HEK293 (cell line): ENCODE data around the gene NUDT5.
A peak's percentile ranks its signal among the peaks of the same experiment; 100 is the strongest.

Experiments used
- BCL11A ChIP-seq: fragments of 450-650 bp; formaldehyde crosslinking; IDR thresholded peaks from 2 replicates; pipeline ENCODE4 v1.5.1; 2016; ENCODE audit warnings: low read depth, missing biosample characterization, missing genetic modification characterization
- FEZF1 ChIP-seq: fragments of 450-650 bp; formaldehyde crosslinking; IDR thresholded peaks from 2 replicates; pipeline ENCODE4 v1.5.1; 2016; ENCODE audit warnings: missing biosample characterization, missing genetic modification characterization
- GLIS1 ChIP-seq: fragments of 450-650 bp; formaldehyde crosslinking; IDR thresholded peaks from 2 replicates; pipeline ENCODE4 v1.5.1; 2016; ENCODE audit warnings: missing biosample characterization, missing genetic modification characterization
- GLIS2 ChIP-seq: fragments of 450-650 bp; formaldehyde crosslinking; IDR thresholded peaks from 2 replicates; pipeline ENCODE4 v1.5.1; 2016; ENCODE audit warnings: missing biosample characterization, missing genetic modification characterization
- HIC1 ChIP-seq: fragments of 450-650 bp; formaldehyde crosslinking; IDR thresholded peaks from 2 replicates; pipeline ENCODE4 v1.5.1; 2016; ENCODE audit warnings: missing biosample characterization, missing genetic modification characterization
- KLF8 ChIP-seq: fragments of 450-650 bp; formaldehyde crosslinking; IDR thresholded peaks from 2 replicates; pipeline ENCODE4 v1.5.1; 2016; ENCODE audit warnings: missing biosample characterization, missing genetic modification characterization
- OSR2 ChIP-seq: fragments of 450-650 bp; formaldehyde crosslinking; IDR thresholded peaks from 2 replicates; pipeline ENCODE4 v1.5.1; 2016; ENCODE audit warnings: missing biosample characterization, missing genetic modification characterization
- PATZ1 ChIP-seq: fragments of 450-650 bp; formaldehyde crosslinking; IDR thresholded peaks from 2 replicates; pipeline ENCODE4 v1.5.1; 2016; ENCODE audit warnings: missing biosample characterization, missing genetic modification characterization
- SP2 ChIP-seq: fragments of 450-650 bp; formaldehyde crosslinking; IDR thresholded peaks from 2 replicates; pipeline ENCODE4 v1.5.1; 2016; ENCODE audit warnings: missing biosample characterization, missing genetic modification characterization
- YY1 ChIP-seq: fragments of 450-650 bp; formaldehyde crosslinking; IDR thresholded peaks from 2 replicates; pipeline ENCODE4 v1.5.1; 2018; ENCODE audit warnings: missing biosample characterization, missing genetic modification characterization
- ZBTB48 ChIP-seq: fragments of 450-650 bp; formaldehyde crosslinking; IDR thresholded peaks from 2 replicates; pipeline ENCODE4 v1.5.1; 2016; ENCODE audit warnings: missing biosample characterization, missing genetic modification characterization
- ZBTB8A ChIP-seq: fragments of 450-650 bp; formaldehyde crosslinking; IDR thresholded peaks from 2 replicates; pipeline ENCODE4 v1.5.1; 2016; ENCODE audit warnings: missing biosample characterization, missing genetic modification characterization
- ZFP37 ChIP-seq: fragments of 450-650 bp; formaldehyde crosslinking; IDR thresholded peaks from 2 replicates; pipeline ENCODE4 v1.5.1; 2016; ENCODE audit warnings: missing biosample characterization, missing genetic modification characterization
- ZNF112 ChIP-seq: fragments of 450-650 bp; formaldehyde crosslinking; IDR thresholded peaks from 2 replicates; pipeline ENCODE4 v1.5.0; 2017; ENCODE audit warnings: missing biosample characterization, missing genetic modification characterization
- ZNF16 ChIP-seq: fragments of 450-650 bp; formaldehyde crosslinking; IDR thresholded peaks from 2 replicates; pipeline ENCODE4 v1.5.1; 2016; ENCODE audit warnings: low read depth, missing biosample characterization, missing genetic modification characterization
- ZNF174 ChIP-seq: fragments of 450-650 bp; formaldehyde crosslinking; IDR thresholded peaks from 2 replicates; pipeline ENCODE4 v1.5.0; 2017; ENCODE audit warnings: missing biosample characterization, mild to moderate bottlenecking, missing genetic modification characterization
- ZNF2 ChIP-seq: fragments of 450-650 bp; formaldehyde crosslinking; IDR thresholded peaks from 2 replicates; pipeline ENCODE4 v1.5.1; 2016; ENCODE audit warnings: missing biosample characterization, missing genetic modification characterization
- ZNF24 ChIP-seq: fragments of 450-650 bp; formaldehyde crosslinking; IDR thresholded peaks from 2 replicates; pipeline ENCODE4 v1.5.1; 2016; ENCODE audit warnings: missing biosample characterization, missing genetic modification characterization
- ZNF335 ChIP-seq: fragments of 450-650 bp; formaldehyde crosslinking; conservative IDR thresholded peaks from 2 replicates; pipeline ENCODE4 v1.5.1; 2016; ENCODE audit warnings: missing biosample characterization, missing genetic modification characterization
- ZNF362 ChIP-seq: fragments of 450-650 bp; formaldehyde crosslinking; IDR thresholded peaks from 2 replicates; pipeline ENCODE4 v1.5.1; 2016; ENCODE audit warnings: missing biosample characterization, missing genetic modification characterization
- ZNF391 ChIP-seq: fragments of 450-650 bp; formaldehyde crosslinking; IDR thresholded peaks from 2 replicates; pipeline ENCODE4 v1.5.1; 2016; ENCODE audit warnings: low read depth, missing biosample characterization, missing genetic modification characterization, borderline replicate concordance
- ZNF404 ChIP-seq: fragments of 450-650 bp; formaldehyde crosslinking; IDR thresholded peaks from 2 replicates; pipeline ENCODE4 v1.5.1; 2017; ENCODE audit warnings: missing biosample characterization, missing genetic modification characterization
- ZNF544 ChIP-seq: fragments of 450-650 bp; formaldehyde crosslinking; IDR thresholded peaks from 2 replicates; pipeline ENCODE4 v1.5.0; 2017; ENCODE audit warnings: missing biosample characterization, missing genetic modification characterization
- ZNF558 ChIP-seq: fragments of 450-650 bp; formaldehyde crosslinking; IDR thresholded peaks from 2 replicates; pipeline ENCODE4 v1.5.1; 2016; ENCODE audit warnings: missing biosample characterization, missing genetic modification characterization
- ZNF660 ChIP-seq: fragments of 450-650 bp; IDR thresholded peaks from 2 replicates; pipeline ENCODE4 v1.5.1; 2018; ENCODE audit warnings: missing biosample characterization, mild to moderate bottlenecking, missing genetic modification characterization
- ZSCAN30 ChIP-seq: fragments of 450-650 bp; IDR thresholded peaks from 2 replicates; pipeline ENCODE4 v1.5.1; 2018; ENCODE audit warnings: missing biosample characterization, mild to moderate bottlenecking, missing genetic modification characterization, moderate library complexity
- TF ChIP-seq, protein P1 (sequence below): fragments of 450-650 bp; formaldehyde crosslinking; IDR thresholded peaks from 2 replicates; pipeline ENCODE4 v1.5.1; 2016; ENCODE audit warnings: missing biosample characterization, missing genetic modification characterization
- TF ChIP-seq, protein P2 (sequence below): IDR thresholded peaks from 2 replicates; pipeline ENCODE4 v1.6.1; 2011; ENCODE audit warnings: mild to moderate bottlenecking, low read depth, low read length, borderline replicate concordance
- TF ChIP-seq, protein P3 (sequence below): fragments of 450-650 bp; formaldehyde crosslinking; optimal IDR thresholded peaks from 2 replicates; pipeline ENCODE3; 2016; ENCODE audit warnings: missing biosample characterization, mild to moderate bottlenecking, missing genetic modification characterization

The NUDT5 gene

DNA sequence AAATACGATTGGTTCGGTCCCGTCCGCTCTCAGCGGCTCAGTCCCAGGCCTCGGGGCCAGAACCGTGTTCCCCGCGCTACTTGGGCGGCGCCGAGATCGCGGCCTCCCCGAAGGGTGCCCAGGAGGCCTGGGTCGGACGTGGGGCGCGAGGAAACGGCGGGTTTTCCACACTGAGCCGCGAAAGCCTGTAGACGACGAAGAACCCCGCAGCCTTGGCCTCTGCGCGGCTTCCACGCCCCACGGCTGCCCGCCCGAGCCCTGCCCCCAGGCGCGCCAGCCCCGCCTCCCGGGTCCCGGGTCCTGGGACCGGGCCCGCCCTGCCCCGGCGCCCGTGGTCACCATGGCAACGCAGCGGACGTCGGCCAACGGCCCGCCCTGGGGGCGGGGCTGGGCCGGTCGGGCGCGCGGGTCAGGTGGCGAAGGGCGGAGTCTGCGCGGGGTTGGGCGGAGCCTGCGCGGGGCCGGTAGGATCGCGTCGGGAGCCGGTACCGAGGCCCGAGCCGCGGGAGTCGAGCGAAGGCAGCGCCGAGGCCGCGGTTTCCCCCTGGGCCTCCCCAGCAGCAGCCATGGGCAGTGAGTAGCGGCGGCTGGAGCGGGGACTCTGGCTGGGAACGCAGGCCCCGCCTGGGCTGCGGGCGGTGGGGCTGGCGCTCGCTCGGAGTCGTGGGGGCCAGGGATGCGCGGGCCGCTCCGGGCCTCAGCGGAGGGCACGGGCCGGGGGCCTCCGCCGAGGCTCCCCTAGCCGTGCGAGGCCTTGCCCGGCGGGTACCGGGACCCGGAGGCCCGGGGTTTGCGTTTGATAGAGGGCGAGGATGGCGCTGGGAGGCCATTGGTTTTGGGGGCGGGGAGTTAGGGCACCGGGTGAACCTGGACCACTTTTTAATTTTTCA, 66.2 kb downstream of the NUDT5 start, which contains the start of gene SEC61A2 (continued):
- no peak for TF ChIP-seq FEZF1 (tag by site-specific recombination)
- TF ChIP-seq ZSCAN30 (tag by site-specific recombination) = peak; percentile 55; the same call in 1 of the 2 replicates
- TF ChIP-seq ZNF404 (tag by site-specific recombination) = no peak
- TF ChIP-seq ZNF2 (tag by site-specific recombination) = 0 out of 2 replicates have a peak, but pooled peaks have one; percentile 28
- TF ChIP-seq ZFP37 = no peak
- peak; percentile 63 for TF ChIP-seq GLIS1
- TF ChIP-seq SP2 (tag by site-specific recombination) = peak; percentile 62
- TF ChIP-seq ZNF362 (tag by site-specific recombination) = peak; percentile 6; the same call in 1 of the 2 replicates
- TF ChIP-seq, protein P1, sequence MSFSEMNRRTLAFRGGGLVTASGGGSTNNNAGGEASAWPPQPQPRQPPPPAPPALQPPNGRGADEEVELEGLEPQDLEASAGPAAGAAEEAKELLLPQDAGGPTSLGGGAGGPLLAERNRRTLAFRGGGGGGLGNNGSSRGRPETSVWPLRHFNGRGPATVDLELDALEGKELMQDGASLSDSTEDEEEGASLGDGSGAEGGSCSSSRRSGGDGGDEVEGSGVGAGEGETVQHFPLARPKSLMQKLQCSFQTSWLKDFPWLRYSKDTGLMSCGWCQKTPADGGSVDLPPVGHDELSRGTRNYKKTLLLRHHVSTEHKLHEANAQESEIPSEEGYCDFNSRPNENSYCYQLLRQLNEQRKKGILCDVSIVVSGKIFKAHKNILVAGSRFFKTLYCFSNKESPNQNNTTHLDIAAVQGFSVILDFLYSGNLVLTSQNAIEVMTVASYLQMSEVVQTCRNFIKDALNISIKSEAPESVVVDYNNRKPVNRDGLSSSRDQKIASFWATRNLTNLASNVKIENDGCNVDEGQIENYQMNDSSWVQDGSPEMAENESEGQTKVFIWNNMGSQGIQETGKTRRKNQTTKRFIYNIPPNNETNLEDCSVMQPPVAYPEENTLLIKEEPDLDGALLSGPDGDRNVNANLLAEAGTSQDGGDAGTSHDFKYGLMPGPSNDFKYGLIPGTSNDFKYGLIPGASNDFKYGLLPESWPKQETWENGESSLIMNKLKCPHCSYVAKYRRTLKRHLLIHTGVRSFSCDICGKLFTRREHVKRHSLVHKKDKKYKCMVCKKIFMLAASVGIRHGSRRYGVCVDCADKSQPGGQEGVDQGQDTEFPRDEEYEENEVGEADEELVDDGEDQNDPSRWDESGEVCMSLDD (tag by site-specific recombination) = no peak; the same call in 1 of the 2 replicates
- TF ChIP-seq ZNF16 = no peak
- no peak for TF ChIP-seq BCL11A
- TF ChIP-seq PATZ1 (tag by site-specific recombination) = peak; percentile 68
- peak; percentile 43; the same call in 1 of the 2 replicates for TF ChIP-seq KLF8 (tag by site-specific recombination)
- TF ChIP-seq, protein P2, sequence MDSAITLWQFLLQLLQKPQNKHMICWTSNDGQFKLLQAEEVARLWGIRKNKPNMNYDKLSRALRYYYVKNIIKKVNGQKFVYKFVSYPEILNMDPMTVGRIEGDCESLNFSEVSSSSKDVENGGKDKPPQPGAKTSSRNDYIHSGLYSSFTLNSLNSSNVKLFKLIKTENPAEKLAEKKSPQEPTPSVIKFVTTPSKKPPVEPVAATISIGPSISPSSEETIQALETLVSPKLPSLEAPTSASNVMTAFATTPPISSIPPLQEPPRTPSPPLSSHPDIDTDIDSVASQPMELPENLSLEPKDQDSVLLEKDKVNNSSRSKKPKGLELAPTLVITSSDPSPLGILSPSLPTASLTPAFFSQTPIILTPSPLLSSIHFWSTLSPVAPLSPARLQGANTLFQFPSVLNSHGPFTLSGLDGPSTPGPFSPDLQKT = no peak
- no peak for TF ChIP-seq OSR2 (tag by site-specific recombination)
- TF ChIP-seq ZNF660 = peak; percentile 74
- TF ChIP-seq ZNF174 (tag by site-specific recombination) = no peak; the same call in 1 of the 2 replicates
- no peak for TF ChIP-seq HIC1 (tag by site-specific recombination)
- TF ChIP-seq ZNF335 (tag by site-specific recombination) = peak; percentile 71
- peak; percentile 71; the same call in 1 of the 2 replicates for TF ChIP-seq ZBTB8A
- TF ChIP-seq GLIS2 (tag by site-specific recombination) = peak; percentile 90
- peak; percentile 40; the same call in 1 of the 2 replicates for TF ChIP-seq YY1 (tag by site-specific recombination)
- TF ChIP-seq ZNF391 (tag by site-specific recombination) = peak; percentile 37; the same call in 1 of the 2 replicates
- TF ChIP-seq, protein P3, sequence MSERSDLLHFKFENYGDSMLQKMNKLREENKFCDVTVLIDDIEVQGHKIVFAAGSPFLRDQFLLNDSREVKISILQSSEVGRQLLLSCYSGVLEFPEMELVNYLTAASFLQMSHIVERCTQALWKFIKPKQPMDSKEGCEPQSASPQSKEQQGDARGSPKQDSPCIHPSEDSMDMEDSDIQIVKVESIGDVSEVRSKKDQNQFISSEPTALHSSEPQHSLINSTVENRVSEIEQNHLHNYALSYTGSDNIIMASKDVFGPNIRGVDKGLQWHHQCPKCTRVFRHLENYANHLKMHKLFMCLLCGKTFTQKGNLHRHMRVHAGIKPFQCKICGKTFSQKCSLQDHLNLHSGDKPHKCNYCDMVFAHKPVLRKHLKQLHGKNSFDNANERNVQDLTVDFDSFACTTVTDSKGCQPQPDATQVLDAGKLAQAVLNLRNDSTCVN (tag by site-specific recombination) = peak; percentile 83
- no peak for TF ChIP-seq ZNF558 (tag by site-specific recombination)
- no peak for TF ChIP-seq ZNF24 (tag by site-specific recombination)
- TF ChIP-seq ZNF112 = no peak
- no peak for TF ChIP-seq ZNF544
- TF ChIP-seq ZBTB48 (tag by site-specific recombination) = no peak
